NK-92 treated with Interleukin-12 subunit alpha and Interleukin-12 subunit beta, amount 100 ng/mL, for 24 hours (cell line): ENCODE results near the gene TIPIN.
"Not testable (repeated sequence)": the region's sequence is repeated elsewhere in the genome, so short reads cannot be mapped to it uniquely, and the experiment has no call there.

ENCODE experiments used
- DNase-seq: peaks from one replicate; lab custom pipeline; 2025; lab: John Stamatoyannopoulos, UW

TIPIN gene, protein sequence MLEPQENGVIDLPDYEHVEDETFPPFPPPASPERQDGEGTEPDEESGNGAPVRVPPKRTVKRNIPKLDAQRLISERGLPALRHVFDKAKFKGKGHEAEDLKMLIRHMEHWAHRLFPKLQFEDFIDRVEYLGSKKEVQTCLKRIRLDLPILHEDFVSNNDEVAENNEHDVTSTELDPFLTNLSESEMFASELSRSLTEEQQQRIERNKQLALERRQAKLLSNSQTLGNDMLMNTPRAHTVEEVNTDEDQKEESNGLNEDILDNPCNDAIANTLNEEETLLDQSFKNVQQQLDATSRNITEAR

DNA sequence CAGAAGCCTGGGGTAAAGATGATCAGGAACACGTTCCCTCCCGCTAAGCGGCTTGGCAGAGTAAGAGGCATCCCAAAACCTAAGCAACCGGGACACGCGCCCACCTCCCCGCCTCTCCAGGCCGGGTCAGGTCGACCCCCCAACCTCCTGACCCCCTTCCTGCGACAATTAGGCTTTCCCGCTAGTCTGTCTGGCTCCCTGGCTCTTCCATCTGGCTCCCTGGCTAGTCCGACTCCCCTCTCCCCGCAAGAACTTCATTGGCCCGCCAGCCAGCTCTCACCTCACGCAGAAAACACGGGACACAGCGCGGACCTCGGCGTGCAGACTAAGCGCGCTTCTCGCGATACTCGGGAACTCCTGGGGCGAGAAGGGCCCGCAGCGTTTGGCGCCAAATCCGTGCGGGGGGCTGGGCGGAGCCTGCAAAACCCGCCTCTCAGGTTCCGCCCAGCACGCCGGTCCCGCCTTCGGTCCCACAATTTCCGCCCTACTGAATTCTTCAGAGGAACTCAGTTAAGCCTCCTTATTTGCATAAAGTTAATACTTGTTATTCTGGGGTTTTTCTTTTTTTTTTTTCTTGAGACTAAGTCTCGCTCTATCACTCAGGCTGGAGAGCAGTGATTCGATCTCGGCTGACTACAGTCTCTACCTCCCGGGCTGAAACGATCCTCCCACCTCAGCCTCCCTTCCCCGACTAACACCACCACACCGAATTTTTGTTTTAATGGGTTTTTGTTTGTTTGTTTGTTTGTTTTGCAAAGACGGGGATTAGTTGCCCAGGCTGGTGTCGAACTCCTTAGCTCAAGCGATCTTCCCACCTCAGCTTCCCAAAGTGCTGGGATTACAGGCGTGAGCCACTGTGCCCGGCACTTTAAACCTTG lies at the start of gene TIPIN:
TSS of gene TIPIN (minus strand) at position 327 of the 878 bp plus-strand sequence. CDS start 3,738 bp downstream, outside the sequence.
- peak; percentile 95 for DNase-seq

- no peak for DNase-seq
Measured at GRCh38 chr15:66405615-66406014, 49.1 kb upstream of the TIPIN start.

DNA sequence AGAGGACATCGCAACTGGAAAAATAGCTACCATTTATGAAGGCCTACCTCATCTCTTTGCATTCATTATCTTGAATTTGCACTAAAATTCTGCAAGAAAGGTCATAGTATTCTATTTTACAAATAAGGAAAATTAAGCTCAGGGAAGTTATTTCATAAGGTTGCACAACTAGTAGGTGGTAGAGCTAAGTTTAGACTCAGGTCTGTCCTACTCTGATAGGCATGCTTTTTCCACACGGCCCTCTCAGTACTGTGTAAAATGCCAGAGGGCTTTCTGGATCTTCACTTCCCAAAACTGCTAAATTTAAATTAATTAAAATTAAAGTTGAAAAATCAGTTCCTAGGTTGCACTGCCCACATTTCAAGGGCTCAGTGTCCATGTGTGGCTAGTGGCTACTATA lies 48.5 kb upstream of the TIPIN start:
- DNase-seq: no peak

- DNase-seq: no peak
Measured at GRCh38 chr15:66404532-66404931, 48.0 kb upstream of the TIPIN start.

GRCh38 chr15:66404122-66404521 lies 47.6 kb upstream of the TIPIN start:
- DNase-seq: no peak

DNA sequence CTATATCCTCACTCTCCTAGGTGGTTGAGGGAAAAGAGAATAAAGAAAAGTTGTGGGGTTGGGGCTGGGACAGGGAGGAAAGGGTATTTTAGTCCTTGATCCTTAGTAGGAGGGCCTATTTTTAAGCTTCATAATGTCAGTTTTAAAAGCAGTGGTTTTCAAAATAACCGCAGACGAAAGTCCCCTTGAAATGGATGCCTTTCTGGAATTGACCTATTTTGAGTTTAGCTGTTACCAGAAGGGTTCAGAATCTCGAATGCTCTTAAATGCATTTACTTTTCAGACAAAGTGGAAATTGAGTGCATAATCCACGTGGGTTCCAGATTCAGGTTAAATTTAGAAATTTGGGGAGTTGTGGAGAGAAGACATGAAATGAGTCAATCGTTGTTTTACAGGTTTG lies 46.8 kb upstream of the TIPIN start:
- DNase-seq: no peak

DNA sequence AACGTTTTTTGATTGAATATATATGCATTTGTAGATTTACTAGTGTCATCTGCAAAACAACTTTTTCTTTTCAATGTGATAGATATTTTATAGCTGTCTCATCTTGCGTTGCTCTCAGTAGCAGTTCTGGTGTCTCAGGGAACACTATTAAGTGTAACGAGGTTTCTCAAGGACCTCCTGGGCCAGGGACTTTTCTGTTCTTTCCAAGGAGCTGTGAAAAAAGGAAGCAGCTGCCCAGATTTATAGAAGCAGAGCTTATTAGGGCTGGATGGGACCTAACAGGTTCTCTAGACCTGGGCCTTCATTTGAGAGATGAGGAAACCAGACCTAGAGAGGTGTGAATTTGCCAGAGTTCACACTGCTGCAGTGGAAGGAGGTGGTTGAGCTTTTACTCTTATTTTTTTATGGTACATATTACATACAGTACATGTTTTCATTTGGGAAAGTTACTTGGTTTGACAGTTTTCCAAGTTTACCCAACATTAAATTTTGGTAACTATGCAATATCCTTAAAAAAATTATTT lies 46.3 kb upstream of the TIPIN start:
- no peak for DNase-seq

GRCh38 chr15:66401130-66402021 lies 44.9 kb upstream of the TIPIN start:
- no peak for DNase-seq

DNA sequence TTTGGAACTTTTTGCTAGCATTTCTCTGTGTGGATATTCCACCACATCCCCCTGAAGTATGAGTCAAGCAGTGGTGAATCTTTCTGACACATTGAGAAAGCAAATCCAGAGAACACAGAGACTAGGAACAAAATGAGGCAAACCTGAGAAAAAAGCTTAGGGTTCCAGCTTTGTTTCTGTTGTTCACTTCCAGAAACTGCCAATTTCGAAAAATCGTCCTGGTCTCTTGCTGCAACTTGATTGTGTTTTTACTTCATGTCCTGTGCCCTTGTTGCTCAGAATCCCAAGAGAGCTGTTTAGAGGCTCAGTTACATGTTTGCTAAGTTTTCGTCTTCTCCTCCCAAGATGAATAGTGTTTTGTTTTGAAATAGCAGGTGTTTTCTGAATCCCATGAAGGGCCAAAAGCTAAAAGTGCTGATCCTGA lies 43.9 kb upstream of the TIPIN start:
- no peak for DNase-seq

GRCh38 chr15:66399276-66399675 lies 42.8 kb upstream of the TIPIN start:
- DNase-seq: no peak

DNA sequence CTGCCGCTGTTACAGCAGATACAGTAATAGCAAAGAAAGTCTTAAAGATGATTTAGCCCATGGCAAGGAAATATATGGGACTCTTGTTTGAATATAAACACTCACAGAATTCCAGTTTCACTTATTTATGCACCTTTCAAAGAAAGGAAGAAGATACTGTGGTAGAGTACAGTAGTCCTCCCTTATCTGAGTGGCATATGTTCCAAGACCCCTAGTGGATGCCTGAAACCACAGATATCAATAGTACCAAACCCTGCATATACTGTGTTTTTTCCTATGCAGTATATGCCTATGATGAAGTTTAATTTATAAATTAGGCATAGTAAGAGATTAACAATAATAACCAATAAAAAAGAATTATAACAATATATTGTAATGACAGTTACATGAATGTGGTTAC lies 38.4 kb upstream of the TIPIN start:
- DNase-seq: no peak

- DNase-seq: no peak
Measured at GRCh38 chr15:66394472-66394871, 38.0 kb upstream of the TIPIN start.

GRCh38 chr15:66393037-66393436 lies 36.6 kb upstream of the TIPIN start:
- DNase-seq: not testable (repeated sequence)

DNA sequence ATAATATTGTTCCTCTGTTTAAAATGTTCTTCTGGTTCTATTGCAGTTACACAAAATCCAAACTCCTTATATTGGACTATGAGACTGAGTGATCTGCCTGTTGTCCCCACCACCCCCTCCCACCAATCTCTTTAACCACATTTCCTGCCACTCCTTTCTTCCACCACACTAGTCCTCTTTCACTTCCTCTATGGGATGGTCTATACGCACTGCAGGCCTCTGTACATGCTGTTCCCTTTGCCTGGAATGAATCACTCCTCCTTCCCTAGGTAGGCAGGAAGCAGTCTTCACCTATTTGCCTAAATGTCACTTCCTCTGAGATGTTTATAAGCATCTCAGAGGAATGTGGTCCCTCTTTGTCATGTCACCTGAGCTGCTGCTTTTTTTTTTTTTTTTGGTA lies 34.2 kb upstream of the TIPIN start:
- DNase-seq: no peak

DNA sequence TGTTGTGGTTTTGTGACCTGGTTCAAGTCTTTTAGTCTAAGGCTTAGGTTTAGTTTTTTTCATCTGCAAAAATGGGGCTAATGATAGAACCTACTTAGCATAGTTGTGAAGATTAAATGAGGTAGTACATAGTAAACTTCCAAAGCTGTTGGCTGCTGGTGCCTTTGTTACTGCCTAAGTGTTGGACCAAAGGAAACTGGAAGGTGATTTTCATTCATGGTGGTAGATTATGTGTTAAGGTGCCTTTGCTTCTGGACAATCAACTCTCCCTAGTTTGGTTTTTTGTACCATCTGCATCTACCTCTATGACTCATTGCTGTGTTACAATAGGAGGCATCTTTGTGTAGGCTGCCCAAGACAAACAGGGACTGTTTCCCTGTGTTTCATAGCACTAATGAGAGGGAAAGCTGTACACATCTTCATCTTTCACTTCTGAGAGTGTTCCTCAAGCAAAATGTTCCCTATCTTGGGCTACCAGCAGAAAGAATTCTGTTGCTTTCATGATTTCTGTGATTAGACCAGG lies 33.4 kb upstream of the TIPIN start:
- DNase-seq: no peak

DNA sequence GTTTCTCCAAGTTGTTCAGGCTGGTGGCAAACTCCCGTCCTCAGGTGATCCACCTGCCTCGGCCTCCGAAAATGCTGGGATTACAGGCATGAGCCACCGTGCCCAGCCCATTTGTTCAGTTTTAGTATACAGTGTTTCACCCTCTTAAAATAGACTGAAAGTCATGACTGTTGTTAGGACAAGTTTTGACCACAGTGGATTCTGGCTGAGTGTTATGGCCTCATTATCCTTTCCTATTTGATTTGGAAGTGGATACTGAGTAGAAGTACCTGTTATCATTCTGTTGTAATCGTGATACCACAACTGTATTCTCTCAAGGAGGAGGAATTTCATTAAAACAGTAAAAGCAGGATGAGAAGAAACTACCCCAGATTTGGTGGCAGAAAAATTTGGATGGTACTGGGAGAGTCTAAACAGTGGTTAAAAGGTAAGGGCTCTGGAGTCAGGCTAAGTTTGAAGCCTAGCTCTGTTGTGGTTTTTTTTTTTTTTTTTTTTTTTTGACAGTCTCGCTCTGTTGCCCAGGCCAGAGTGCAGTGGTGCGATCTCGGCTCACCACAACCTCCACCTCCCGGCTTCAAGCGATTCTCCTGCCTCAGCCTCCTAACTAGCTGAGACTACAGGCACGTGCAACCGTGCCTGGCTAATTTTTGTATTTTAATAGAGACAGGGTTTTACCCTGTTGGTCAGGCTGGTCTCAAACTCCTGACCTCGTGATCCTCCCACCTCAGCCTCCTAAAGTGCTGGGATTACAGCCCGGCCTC lies 32.8 kb upstream of the TIPIN start:
- no peak for DNase-seq

- no peak for DNase-seq
Measured at GRCh38 chr15:66388576-66388975, 32.1 kb upstream of the TIPIN start.

- no peak for DNase-seq
Measured at GRCh38 chr15:66388043-66388363, 31.5 kb upstream of the TIPIN start.

GRCh38 chr15:66387163-66388042 lies 30.9 kb upstream of the TIPIN start:
- DNase-seq: peak; percentile 75
